ENCODE data around the gene FAM170B.

FAM170B gene

DNA sequence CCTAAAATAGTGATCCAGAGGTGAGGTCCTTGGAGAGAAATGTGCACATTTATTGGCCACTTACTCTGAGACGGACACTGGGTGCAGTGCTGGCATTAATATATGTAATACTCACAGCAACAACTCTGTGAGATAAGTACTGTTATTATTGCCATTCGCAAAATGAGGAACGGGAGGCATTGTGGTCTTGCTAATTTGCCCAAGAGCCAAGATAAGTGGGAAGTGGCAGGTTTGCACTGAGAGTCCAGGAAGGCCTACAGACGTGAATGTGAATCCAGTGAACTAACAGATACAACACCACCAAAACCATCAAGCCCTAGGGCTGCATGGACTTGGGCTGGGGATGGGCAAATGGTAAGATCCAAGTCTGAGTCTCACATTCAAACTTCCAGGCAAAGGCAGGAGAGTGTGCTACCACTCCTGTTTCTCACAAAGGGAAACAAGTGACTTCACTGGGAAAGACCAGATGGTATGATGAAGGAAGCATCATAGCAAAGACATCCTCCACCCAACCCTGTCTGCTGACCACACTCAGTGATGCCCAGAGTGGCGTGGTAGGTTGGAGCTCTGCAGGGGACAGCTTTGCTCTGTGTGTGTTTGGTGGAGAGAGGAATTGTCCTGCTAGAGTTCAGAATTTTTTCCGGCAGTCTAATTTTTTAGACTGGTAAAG is 35.1 kb upstream of the FAM170B start:
- DNase-seq = peak; percentile 76

DNA sequence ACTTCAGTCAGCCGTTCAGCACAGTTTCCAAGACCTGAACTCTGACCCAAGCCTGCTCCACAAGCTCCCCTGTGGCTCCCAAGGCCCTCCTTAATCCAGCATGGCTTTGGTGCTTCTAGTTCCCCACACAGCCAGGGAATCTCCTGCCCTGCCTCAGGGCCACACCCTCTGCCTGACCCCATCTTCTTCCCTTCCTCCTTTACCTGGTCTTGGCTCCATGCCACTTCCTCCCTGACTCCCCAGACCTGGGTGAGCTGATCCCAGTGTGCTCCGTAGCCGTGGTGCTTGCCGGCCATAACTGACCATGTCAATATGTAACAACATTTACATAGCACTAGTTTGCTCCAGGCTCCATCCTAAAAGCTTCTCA is 34.3 kb upstream of the FAM170B start:
- no peak for DNase-seq

DNA sequence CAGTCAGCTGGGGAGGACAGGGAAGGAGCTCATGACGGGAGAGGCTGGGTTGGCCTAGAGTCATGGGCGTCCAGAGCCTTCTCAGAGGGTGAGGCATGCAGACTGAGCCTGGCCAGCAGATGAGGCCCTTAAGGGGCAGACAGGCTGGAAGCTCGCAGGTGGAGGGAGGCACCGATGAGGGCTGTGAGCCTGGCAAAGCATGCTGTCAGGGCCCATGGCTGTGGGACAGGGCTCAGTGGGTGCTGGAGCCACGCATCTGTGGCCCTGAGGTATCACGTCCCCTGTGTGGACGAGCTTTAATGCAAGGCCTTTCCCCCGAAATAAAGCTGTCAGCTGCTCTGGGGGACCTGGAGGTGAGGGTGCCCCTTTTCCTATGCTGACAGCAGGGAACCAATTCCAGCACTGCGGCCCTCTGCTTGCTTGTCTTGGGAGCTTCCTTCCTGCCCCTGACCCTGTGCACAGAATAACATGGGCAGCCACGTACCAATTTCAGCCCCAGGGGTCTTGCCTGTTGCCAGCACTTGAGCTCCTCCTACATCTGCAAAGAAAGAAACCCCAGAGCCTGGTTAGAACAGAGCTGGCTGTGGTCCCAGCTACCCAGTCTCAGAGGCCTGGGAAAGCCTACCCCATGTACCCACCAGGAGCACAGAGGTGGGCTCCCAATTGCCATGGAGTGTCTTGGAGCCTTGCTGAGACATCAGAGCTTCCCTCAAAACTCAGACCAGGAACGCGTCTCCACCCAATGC is 33.8 kb upstream of the FAM170B start:
- DNase-seq = no peak

DNA sequence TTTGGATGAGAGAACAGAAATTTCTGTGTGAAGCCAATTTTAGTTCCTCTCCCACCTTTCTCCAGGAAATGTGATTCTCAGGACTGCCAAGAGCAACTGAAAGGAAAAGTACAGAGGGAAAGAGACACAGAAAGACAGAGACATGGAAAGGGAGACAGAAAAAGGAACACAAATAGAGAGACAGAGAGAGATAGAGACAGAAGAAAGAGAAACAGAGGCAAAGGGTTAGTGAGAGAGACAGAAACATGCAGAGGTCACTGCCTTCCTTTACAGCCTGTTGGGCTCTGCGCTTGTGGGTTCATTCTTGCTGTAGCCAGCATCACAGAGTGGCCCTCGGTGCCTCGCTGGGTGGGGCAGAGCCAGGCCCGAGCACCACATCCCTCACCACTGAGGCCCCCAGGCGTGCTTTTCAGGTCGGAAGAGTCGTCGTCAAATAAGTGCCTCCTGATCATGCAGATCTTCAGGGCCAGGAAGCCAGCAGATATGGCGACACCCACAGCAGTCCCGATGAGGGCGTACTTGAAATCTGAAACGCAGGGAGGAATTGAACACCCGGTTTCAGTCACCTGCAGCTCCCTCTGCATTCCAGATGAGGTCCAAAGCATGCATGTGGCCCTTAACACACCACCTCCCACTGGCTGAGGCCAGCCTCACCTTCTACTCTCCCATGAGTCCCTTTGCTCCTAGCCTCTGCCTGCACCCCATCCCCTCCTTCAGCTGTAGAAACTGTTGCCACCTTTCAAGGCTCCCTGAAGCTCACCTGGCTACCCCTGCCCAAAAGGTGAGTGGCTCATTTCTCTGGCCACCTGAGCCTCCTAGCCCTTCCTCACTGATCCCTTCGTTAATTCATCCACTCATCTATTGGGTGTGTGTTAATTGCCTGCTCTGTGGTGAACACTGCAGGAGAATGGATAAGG is 32.9 kb upstream of the FAM170B start:
- no peak for DNase-seq

DNA sequence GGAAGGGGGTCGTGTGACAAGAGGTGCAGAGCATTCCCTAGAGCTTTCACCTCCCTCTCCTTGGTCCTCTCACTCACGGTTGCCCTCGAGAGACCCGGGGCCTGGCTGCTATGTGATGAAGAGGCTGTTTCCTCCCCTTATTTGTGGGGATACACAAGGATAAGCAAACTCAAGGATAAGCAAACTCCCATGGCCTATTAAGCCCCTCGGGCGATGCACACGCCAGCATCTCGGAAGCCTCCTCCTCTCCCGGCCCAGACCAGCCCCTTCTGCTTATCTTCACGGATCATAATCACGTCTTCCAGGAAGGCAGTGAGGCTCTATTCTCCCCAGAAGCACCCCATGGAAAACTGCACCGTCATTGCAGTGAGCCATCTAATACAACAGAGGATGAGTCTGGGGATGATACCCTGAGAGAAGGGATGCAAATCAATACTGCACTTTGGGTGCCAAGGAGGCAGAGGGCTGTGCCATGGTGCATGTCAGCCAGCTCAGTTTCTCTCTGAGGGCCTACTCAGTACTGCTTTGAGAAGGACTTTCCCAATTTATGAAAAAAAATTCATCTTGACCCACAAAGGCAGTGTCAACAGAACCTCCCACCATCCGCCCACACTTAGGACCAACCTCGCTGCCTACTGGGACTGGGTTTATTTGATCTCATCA is 32.1 kb upstream of the FAM170B start:
- DNase-seq = peak; percentile 91

DNA sequence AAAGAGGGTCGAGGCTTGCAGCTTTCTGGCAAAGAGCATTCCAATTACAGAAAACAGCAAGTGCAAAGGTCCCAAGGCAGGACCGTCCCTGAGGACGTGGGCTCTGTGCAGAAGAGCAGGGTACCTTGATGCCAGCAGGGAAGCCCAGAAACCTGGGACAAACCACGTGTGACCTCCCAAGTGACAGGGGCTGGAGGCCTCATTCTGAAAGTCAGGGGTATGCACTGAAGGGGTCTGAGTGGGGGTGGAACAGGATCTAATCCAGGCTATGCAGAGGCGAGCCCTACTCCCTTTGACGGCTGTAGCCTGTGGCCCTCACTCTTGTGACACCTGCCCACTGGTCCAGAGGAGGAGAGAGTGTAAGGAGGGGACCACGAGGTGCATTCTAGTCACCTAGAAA is 31.4 kb upstream of the FAM170B start:
- no peak for DNase-seq

DNA sequence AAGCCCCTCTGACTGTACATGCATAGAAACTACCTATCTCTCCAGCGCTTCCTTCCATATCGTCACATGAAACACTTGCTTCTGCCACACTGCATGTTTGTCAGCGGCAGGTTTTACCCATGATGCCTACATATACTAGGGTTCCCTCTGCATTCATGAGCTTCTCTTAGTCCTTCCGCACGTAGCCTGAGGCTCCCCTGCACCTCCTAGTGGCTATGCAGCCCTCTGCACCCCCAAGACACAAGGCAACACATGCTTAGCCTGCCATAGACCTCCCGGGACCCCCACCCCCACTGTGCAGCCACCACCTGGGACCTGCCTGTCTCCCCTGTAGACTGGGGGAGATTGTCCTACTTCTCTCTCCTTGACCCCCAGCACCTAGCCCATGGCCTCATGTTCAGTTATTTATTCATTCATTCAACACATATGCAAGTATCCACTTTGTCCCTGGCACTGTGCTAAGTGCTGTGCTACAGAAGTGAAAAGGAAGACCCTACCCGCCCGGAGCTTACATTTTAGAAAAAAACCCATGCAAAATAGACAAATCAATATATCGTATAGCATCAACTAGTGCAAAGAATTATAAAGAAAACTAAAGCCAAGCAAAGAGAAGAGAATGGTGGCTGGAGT is 30.9 kb upstream of the FAM170B start:
- peak; percentile 70 for DNase-seq

DNA sequence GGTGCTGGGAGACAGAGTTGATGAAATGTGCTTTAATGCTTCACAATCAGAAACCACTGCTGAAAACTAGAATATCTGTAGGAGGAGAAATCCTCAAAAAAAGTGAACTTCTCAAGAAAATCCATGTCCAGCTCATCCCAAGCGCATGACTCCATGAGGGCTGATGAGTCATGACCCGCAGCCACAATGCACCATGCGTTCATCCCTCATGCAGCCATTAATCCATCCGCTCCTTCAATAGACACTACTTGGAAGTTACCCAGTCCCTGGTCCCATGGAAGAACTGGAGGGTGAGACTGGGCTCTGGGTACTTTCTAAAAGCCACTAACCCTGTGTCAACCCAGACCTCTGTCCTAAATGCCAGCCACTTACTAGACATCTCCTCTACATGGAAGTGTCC is 29.9 kb upstream of the FAM170B start:
- peak; percentile 88 for DNase-seq

DNA sequence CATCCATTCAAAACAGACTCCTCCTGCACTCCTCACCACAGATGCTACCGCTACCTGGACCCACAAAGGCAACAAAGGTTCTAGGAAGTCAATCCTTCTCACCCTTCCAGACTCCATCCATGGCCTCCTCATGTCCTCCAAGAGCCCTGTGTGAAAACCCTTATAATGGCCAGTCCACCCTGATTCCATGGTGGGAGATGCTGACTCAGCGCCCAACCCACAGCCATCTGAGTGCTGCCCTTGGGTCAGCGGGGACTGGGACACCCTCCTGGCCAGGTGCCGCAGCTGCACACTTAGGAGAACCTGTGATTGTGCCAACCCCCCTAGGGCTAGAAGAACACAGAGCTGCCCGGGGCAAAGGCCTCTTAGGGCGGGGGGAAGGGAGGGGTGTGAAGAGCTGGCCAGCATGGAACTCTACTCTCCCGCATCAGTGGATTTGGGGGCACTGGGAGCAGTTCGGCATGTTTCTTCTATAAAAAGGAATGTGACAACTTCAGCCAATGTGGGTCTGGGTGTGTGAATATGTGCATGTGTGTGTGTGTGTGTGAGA is 29.0 kb upstream of the FAM170B start:
- no peak for DNase-seq

DNA sequence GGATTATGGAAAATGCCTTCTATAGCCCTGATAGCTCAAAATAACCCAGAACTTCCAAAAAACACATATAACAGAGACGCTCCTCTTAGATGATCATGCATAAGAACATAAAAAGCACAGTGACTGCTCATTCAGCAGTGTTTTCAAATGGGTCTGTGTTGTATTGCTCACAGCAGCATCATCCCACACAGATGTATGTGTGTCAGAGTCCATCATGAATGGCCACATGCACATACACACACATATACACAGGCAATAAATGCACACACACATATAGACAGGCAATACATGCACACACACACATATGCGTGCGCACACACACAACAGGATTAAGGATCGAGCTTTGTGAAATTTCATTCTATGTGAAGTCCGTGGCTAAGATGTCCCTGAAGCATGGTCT is 28.2 kb upstream of the FAM170B start:
- no peak for DNase-seq

DNA sequence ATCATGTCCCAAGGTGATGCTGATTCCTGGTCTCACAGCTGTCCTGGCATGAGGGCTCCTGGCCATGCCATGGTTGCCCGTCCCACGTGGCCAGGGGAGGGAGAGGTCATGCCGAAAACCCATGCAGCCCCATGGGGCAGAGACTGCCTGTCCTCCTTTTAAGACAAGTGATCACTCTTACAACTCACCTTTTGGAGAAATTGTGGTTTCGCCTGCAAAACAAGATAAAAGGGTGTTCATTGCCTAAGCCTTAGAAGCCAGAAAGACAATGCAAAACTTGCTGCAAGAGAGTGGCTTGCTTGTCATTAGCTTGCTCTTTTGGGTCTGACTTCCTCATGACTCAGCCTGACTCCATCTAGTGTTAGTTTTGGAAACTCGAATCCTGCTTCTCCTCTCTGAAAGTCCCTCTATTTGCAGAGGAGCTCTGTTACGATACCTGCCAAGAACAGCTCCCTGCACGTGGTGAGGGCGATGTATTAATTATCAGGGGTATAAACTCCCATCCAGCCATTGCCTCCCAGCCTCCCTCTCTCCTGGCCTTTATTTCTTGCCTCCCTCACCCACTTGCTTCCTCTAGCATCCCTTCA is 27.7 kb upstream of the FAM170B start:
- DNase-seq = peak; percentile 73

DNA sequence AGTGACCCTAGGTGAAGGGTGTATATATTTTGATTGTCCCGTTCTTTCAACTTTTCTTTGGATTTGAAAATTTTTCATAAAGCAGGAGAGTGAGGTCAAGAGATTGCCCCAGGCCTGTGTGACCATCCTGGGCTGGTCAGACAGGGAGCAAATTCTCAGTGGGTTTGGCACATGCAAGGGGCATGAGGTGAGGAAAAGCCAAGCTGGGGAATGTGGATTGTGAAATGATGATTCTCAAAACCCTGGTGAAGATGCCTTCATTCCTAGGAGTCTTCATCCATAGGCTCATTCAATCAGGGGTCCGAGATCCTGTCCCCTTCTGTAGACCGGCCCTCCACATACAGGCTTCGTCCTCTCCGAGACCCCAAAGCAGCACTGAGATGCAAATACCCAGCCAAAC is 27.0 kb upstream of the FAM170B start:
- DNase-seq = no peak

DNA sequence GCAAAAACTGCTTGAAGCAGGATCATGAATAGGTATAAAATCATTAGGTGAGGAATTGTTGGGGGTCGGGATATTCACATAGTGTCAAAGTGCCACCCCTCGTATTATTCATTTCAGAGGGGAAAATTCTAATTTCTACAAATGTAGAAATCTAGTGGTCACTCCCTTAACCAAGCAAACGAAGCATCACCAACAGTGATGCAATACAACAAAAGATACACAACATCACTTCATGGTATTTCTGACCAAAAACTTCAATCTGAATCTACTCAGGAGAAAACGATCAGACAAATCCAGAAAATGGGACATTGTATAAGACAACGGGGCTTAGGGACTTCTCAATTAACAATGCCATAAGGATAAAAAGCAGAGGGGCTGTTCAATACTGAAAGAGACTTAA is 26.3 kb upstream of the FAM170B start:
- no peak for DNase-seq

DNA sequence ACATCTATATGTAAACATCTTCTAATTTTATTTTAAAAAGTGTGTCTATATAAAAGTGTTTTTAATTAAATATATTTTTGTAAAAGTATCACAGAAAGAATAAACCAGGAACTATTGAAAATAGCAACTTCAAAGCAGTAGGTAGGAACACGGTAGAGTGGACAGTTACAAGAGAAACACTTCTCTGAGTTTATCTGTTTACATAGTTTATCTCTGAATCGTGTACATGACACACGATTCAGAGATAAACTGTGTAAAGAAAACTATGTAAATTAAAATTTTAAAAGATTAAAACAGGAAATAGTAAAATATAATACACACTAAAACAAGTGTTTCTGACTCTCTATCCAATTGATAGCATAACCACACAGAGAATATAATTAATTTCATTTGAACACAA is 25.1 kb upstream of the FAM170B start:
- no peak for DNase-seq

DNA sequence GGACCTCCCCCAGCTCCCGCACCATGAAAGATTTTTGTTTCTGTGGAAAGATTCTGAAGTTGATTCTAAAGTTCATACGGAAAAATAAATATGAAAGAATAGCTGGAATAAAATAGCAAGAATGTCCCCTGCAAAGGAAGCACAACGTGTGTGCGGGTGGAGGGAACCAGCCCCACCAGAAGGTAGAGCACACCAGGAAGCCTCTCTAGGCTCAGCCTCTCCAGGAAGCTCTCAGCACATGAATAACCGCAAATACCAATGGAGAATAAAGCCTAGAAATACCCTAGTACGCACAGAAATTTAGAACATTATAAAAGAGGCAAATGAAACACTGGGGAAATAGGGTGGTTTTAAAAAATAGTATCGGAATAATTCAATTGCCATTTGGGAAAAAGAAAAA is 24.6 kb upstream of the FAM170B start:
- DNase-seq = no peak

DNA sequence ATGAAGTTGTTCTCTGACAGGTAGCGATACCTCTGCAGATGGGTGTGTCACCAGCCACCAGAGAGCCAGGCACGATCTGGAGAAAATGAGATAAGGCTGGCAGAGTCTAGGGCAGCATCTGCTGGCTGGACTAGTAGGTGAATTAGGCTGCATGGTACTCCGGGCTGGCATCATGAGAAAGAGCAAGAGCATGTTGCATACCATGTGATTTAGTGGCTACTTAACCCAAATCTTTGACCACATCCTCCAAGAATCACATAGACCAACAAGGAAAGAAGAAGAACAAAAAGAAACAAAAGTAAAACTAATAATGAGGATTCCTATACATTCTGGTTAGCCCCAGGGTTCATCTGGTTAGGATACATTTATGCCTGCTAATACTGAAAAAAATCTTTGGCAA is 23.4 kb upstream of the FAM170B start:
- DNase-seq = no peak

DNA sequence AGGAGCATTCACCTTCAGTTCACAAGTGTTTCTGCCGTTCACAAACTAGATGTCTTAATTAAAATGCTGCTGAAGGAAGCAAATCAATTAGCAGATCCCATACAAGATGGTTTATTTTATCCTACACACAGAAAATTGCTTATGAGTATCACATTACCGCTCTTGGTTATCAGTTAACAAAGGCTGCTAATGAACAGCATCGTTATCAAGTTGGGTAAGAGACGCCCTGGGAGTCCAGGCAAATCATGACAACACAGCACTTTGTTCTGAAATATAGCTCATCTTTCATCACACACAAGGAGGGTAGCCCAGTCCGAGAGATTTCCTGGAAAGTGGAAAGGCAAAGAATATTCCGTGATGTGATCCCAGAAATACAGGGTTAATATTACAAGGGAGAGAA is 20.8 kb upstream of the FAM170B start:
- DNase-seq = no peak

DNA sequence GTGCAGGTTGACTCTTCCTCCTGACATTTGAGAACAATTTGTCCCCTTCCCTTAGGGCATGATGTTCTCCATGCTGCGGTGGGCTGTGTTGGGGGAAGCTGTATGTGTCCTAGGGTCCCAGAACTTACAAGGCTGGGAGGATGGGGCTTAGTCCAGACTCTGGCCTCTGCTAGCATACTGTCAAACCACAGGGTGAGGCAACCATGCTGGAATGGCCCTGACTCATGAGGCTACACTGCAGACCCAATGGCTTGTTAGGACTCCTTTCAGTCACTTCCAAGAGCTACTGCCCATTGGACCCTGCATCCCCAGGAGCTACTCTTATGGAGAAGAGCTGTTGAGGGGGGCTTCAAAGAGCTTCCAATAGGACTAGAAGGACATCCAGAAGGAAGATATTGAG is 20.1 kb upstream of the FAM170B start:
- no peak for DNase-seq

DNA sequence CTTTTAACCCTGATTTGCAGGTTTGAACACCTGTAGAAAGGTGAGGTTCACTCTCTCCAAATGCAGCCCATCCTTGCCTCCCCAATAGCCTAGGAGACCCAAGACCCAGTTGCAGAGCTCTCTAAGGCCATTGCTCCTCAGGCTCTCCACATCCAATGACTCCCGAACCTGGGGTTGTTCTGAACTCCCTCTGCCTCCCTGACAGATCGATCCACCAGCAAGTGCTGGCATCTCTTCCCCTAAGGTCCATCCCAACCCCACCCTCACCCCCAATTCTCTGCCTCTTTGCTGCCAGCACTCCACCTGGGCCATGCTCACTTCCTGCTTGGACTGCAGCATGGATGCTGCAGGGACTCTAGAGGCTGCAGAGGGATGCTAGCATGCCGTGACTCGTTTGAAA is 19.3 kb upstream of the FAM170B start:
- no peak for DNase-seq

DNA sequence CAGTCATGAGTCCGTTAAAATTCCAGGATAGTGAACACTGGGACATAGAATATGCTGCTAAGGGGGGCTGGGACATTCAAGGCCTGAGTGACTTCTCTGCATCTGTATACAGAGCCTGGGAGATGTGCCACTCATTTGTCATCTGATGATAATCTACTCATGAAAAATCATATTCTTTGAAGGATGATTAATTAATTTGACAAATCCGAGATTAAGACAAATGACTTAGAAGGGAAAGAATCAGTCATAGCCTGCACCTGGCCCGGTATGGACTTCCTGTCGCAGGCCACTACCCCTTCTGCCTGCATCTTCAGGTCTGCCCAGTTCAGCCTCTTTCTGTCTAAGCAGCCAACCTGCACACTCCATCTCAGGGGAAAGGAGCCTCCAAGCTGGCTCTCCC is 18.8 kb upstream of the FAM170B start:
- DNase-seq = no peak

DNA sequence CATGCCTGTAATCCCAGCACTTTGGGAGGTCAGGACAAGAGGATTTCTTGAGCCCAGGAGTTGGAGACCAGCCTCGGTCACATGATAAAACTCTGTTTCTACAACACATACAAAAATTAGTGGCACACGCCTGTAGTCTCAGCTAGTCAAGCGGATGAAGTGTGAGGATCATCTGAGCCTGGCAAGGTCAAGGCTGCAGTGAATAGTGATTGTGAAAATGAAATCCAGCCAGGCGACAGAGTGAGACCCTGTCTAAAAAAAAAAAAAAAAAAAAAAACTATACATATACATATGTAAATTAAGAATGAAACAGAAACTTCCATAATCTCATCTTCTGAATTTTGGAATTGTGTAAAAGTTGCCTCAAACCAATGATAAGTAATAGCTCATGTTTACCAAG is 18.2 kb upstream of the FAM170B start:
- no peak for DNase-seq

DNA sequence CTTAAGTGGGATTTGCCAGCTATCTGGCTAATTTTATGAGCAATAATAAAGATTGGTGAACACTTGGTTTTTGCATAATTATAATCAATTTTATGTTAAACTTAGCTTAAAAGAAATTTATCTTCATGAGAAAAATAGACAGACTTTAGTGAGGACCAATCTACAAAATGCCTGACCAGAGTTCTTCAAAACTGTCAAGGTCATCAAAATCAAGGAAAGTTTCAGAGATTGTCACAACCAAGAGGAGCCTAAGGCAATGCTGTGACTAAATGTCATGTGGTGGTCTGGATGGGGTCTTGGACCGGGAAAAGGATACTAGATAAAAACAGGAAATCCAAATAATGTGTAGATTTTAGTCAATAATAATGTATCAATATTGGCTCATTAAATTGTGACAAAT is 17.7 kb upstream of the FAM170B start:
- no peak for DNase-seq
